HG03097 (cell line): Measurements from ENCODE around the gene CLTB.

Source experiments
- ATAC-seq: cut with Tn5 transposase; IDR thresholded peaks from one replicate; pipeline ENCODE4 v1.9.1; 2021; ENCODE audit not compliant: unreplicated experiment, low FRiP score

The CLTB gene

DNA sequence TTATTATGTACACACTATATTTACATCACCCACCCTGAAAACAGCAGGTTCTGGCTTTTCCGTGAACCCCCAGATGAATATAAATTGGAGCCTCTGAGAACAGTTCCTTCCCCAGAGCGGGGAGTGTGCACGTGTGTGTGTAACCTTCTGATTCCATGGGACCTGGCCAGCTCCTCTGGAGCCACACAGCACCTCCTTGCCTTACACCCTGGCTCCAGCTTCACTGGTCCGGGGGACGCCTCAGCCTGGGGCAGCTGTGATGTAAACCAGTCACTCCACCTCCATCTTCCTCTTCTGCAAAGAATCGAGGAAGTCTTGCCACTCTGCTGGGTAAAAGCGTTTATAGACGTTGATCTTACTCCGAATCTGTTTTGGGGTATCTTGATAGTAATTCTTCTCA lies 32.4 kb downstream of the CLTB start:
- ATAC-seq: no peak

DNA sequence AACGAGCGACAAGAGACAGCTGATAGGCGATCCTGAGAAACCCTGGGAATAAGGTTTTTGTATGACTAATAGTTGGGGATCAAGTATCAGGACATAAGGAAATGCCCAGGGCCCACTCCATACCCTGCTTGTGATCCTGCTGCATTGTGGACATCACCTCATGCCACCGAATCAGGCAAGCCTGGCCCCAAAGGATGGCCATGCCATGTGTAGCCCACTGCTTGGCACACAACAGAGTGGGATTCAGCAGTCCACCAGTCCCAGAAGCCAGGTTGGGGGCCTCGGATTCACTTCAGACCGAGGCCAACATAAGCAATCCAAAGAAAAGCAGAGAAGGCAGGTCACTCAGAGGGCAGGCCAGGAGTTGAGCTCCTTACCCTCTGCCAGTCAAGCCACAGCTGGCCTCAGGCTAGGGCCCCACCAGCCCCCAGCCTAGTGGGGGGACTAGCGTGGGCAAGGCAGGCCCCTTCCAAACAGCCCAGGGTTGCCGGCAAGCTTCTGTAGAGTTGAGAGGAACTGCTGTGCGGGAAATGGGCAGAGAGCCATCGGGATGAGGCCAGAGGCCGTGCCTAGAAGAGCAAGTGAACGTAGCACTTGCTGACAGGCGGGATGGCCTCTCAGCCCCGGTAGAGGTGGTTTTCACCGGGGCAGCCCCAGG lies 33.0 kb downstream of the CLTB start:
- no peak for ATAC-seq

- ATAC-seq: no peak
These were observed 33.6 kb downstream of the CLTB start for GRCh38 chr5:176382721-176383120.

DNA sequence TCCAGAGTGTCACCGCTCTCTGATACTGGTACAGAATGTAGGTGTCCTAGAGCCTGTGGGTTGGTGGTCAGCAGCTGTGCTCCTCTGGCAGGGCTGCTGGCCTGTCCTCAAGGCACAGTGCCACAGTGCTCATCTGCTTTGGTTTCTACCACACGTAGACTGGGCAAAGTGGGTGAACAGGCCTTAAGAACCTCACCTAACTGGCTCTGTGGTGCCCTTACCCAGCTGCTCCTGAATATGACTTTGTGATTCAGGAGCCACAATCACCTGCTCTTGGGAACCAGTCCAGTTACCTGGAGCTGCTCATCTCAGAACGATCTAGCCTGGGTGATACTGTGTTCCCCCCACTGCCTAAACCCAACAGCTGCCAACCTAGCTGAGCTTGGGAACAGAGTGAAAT lies 34.4 kb downstream of the CLTB start:
- no peak for ATAC-seq

DNA sequence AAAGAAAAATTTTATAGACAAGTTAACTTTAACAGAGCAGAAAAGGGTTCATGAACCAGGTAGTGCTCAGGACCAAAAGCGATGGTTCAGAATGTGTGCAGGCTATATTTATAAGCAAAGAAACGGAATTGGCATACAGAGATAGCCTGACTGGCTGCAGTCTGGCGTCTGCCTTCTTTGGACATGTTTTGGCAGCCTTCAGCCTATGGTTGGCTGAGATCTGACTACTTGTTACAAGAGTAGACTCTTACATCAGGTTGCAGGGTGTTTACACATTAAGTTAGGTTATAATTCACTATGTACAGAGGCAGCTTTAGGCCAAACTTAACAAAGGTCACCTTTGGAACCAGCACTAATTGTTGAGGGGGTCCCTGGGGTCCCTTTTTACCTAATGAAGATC lies 34.9 kb downstream of the CLTB start:
- ATAC-seq: no peak

DNA sequence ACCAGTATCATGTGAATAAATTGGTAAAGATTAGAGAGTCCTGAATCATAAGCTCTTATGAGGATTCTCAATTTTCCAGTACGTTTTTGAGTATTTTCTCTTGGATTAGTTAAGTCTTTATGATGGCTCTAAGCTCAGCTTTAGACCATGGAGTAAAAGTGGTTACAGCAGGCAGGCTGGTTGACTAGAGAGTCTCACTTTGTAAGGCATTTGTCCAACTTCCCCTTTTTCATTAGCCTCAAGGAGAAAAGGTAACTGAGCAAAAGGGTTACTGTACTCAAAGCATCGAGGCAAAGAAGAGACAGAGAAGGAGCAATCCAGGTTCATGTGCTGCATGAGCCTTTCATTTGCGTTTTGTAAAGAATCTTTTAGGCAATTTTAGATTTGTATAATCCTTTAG lies 36.5 kb downstream of the CLTB start:
- ATAC-seq: no peak

DNA sequence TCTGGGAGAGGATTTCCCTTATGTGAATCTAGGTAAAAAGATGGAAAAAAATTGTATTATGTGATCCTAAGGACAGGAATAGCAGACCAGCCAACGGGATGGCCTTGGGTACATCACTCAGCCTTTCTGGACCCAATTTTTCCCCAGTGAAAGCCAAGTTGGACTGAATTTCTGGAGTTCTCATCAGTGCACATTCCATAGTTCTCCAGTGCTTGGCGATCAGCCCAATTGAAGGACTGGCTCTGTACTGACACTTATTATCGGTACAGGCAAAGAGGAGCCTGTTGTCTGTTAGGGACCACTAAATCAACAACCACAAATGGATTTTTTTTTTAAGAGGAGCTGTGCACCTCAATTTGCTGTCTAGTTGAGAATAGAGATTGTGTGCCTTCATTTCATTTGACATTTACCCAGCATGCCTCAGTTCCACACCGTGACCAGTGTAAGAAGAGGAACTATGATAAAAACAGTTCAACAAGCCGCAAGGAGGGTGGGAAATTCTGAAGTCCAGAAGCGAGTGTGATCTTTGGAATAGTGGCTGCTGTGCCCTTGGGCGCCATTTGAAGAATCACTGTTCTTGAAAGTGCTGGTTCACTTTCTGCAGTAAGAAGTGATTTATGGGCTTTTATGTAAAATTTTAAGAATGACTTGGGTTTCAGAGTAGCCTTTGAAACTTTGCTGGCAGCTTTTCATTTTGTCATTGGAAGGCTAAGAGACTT lies 43.1 kb downstream of the CLTB start:
- ATAC-seq: no peak

GRCh38 chr5:176371621-176372539 lies 44.5 kb downstream of the CLTB start:
- ATAC-seq: no peak

DNA sequence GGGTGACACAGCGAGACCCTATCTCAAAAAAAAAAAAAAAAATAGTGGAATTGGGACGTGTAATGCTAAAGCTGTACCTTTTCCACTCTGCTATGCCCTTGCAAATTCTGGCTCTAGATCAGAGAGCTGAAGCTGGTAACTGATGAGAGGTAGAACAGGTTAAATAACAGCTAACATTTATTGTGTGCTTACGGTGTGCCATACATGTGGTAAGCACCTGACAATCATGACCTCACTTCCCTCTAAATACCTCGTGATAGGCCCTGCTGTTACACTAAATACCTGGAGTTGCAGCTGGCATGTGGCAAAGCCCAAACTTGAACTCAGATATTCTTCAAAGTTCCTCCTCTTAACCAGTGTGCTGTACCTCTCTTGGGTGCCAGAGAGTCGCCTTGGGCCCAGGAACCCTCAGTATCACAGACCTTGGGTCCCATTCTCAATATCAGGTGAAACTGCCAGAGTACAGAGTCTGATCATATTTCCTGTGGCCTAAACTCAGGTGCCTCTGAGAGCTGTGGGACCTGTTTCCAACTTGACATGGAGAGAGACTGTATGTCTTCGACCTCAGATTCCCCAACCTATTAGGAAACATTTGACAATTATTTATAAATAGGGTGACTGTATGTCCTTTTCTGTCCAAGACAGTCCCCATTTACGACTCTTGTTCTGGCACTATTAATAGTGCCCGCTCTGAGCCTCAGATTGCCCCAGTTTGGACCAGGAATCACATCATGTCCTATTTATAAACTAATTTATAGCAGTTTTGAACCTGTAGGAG lies 46.2 kb downstream of the CLTB start:
- no peak for ATAC-seq

GRCh38 chr5:176368726-176369125 lies 47.6 kb downstream of the CLTB start:
- ATAC-seq: no peak

GRCh38 chr5:176366232-176366894 lies 50.0 kb downstream of the CLTB start:
- no peak for ATAC-seq

GRCh38 chr5:176365351-176366231 lies 50.7 kb downstream of the CLTB start, which contains the start of gene ARL10:
Gene ARL10 (plus strand): TSS chr5:176365487. CDS start chr5:176365564, 77 bp downstream.
- no peak for ATAC-seq

DNA sequence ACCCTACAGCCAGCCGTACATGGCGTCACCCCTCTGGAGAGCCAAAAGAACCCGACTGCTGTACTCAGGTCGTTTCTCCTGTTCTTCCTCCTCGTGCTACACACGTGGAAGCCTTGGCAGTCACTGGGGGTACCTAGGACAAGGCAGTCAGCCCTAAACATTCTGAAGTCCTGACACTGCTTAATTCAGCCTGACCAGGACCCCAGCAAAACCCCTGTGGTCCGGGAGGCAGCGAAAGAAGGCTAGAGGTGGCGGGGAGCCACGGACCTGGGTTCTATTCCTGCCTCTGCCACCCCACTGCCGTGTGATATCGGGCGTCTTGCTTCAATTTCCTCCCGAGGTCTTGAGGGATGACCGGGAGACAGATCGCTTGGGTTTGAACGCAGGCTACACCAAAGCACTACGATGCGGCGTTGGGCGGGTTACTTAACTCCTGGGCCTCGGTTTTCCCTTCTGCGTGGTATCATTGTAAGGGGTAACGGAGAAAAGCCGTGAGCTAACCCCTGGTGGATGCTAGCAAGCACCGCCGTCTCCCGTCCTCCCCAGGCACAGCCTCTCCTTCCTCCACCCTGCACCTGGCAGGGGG lies 51.5 kb downstream of the CLTB start:
- no peak for ATAC-seq

- ATAC-seq: no peak
These were observed 54.2 kb downstream of the CLTB start for GRCh38 chr5:176362233-176362490.

- ATAC-seq: peak; percentile 87
These were observed 54.7 kb downstream of the CLTB start, which contains the start of gene KIAA1191 for GRCh38 chr5:176361437-176362232. Gene KIAA1191 (minus strand): TSS chr5:176361764. CDS start chr5:176359508, 2,256 bp downstream.

GRCh38 chr5:176360894-176361436 lies 55.4 kb downstream of the CLTB start:
- ATAC-seq: no peak

GRCh38 chr5:176359658-176360057 lies 56.7 kb downstream of the CLTB start:
- no peak for ATAC-seq

DNA sequence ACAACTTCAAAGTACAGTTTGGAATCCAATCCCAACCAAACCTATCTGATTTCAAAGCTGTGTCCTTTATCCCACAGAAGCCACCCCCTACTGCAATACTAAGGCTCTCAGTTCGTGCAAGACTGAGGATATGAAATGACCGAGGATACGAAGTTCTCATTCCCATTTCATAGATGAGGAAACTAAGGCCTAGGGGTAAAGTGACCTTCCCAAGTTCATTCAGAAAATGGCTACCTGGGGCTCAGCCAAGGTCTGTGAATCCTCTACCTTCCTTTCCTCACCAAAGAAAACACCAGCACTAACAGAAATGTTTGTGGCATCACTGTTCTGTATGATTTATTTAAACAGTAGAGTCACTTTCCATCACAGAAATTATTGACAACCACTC lies 60.2 kb downstream of the CLTB start:
- ATAC-seq: no peak
